GM18520 (cell line): ENCODE data around the gene MATN3.

Experiments
- ATAC-seq: cut with Tn5 transposase; IDR thresholded peaks from one replicate; pipeline ENCODE4 v1.9.1; 2021; ENCODE audit not compliant: unreplicated experiment

MATN3 gene

GRCh38 chr2:19942199-19942598 is 70.3 kb downstream of the MATN3 start:
- ATAC-seq = no peak
